ENCODE data around the gene NLRP14.

Gene NLRP14

GRCh38 chr11:7020183-7020917 is at the start of gene NLRP14, which contains the start of gene ZNF214:
NLRP14 (plus strand) TSS chr11:7020479; CDS start chr11:7038587, 18,108 bp downstream.
ZNF214 (minus strand) TSS chr11:7020346; CDS start chr11:7002835, 17,511 bp downstream.
- Histone ChIP-seq H3K9me3 (ENCODE audit: control insufficient read depth in 5 of 5, low read length in 5 of 5) (no peaks in the 10 kb centered on the region), H3K36me3 (ENCODE audit: control insufficient read depth in 5 of 5, insufficient read depth in 5 of 5, low read length in 5 of 5) (no peaks in the 10 kb centered on the region), H3K27ac (ENCODE audit: low read depth, low read length) (peak within 1 kb of the TSS; percentile 42), H3K27me3 (ENCODE audit: control insufficient read depth in 5 of 5, insufficient read depth in 4 of 5, low read length in 5 of 5) (no peaks in the 10 kb centered on the region), H3K9ac (ENCODE audit: low read length in 5 of 5) (peak within 1 kb of the TSS in 3 of 5 donors; percentile 48 to 73 (median 71)), H3K4me1 (ENCODE audit: control insufficient read depth in 5 of 5, insufficient read depth in 5 of 5, low read length in 5 of 5) (peaks cover 0 to 19% (median 15%) of the 10 kb centered on the region in 5 donors), H3K4me3 (ENCODE audit: low read depth in 1 of 5, low read length in 5 of 5) (peak within 1 kb of the TSS; percentile 70 to 94 (median 85))

- Histone ChIP-seq H3K27me3 (ENCODE audit: control insufficient read depth in 5 of 5, insufficient read depth in 4 of 5, low read length in 5 of 5) (no peaks in the 10 kb centered on the region), H3K27ac (ENCODE audit: low read depth, low read length) (no peak overlapping the region), H3K9me3 (ENCODE audit: control insufficient read depth in 5 of 5, low read length in 5 of 5) (no peaks in the 10 kb centered on the region), H3K9ac (ENCODE audit: low read length in 5 of 5) (no peak overlapping the region), H3K36me3 (ENCODE audit: control insufficient read depth in 5 of 5, insufficient read depth in 5 of 5, low read length in 5 of 5) (no peaks in the 10 kb centered on the region), H3K4me1 (ENCODE audit: control insufficient read depth in 5 of 5, insufficient read depth in 5 of 5, low read length in 5 of 5) (no peaks in the 10 kb centered on the region), H3K4me3 (ENCODE audit: low read depth in 1 of 5, low read length in 5 of 5) (no peak overlapping the region)
Observed at GRCh38 chr11:6979365-6979764, 40.9 kb upstream of the NLRP14 start.

- Histone ChIP-seq H3K36me3 (ENCODE audit: control insufficient read depth in 5 of 5, insufficient read depth in 5 of 5, low read length in 5 of 5) (no peaks in the 10 kb centered on the region), H3K27me3 (ENCODE audit: control insufficient read depth in 5 of 5, insufficient read depth in 4 of 5, low read length in 5 of 5) (no peaks in the 10 kb centered on the region), H3K4me1 (ENCODE audit: control insufficient read depth in 5 of 5, insufficient read depth in 5 of 5, low read length in 5 of 5) (no peaks in the 10 kb centered on the region), H3K27ac (ENCODE audit: low read depth, low read length) (no peak overlapping the region), H3K9ac (ENCODE audit: low read length in 5 of 5) (no peak overlapping the region), H3K9me3 (ENCODE audit: control insufficient read depth in 5 of 5, low read length in 5 of 5) (no peaks in the 10 kb centered on the region), H3K4me3 (ENCODE audit: low read depth in 1 of 5, low read length in 5 of 5) (no peak overlapping the region)
Observed at GRCh38 chr11:6986487-6986886, 33.8 kb upstream of the NLRP14 start.

GRCh38 chr11:6988506-6988905 is 31.8 kb upstream of the NLRP14 start:
- Histone ChIP-seq H3K36me3 (ENCODE audit: control insufficient read depth in 5 of 5, insufficient read depth in 5 of 5, low read length in 5 of 5) (no peaks in the 10 kb centered on the region), H3K9me3 (ENCODE audit: control insufficient read depth in 5 of 5, low read length in 5 of 5) (no peaks in the 10 kb centered on the region)

GRCh38 chr11:6991227-6991626 is 29.1 kb upstream of the NLRP14 start:
- Histone ChIP-seq H3K36me3 (ENCODE audit: control insufficient read depth in 5 of 5, insufficient read depth in 5 of 5, low read length in 5 of 5) (no peaks in the 10 kb centered on the region), H3K4me3 (ENCODE audit: low read depth in 1 of 5, low read length in 5 of 5) (no peak overlapping the region), H3K9me3 (ENCODE audit: control insufficient read depth in 5 of 5, low read length in 5 of 5) (no peaks in the 10 kb centered on the region), H3K4me1 (ENCODE audit: control insufficient read depth in 5 of 5, insufficient read depth in 5 of 5, low read length in 5 of 5) (no peaks in the 10 kb centered on the region), H3K27ac (ENCODE audit: low read depth, low read length) (no peak overlapping the region), H3K9ac (ENCODE audit: low read length in 5 of 5) (no peak overlapping the region), H3K27me3 (ENCODE audit: control insufficient read depth in 5 of 5, insufficient read depth in 4 of 5, low read length in 5 of 5) (no peaks in the 10 kb centered on the region)

More at GRCh38 chr11:6988506-6988905, 31.8 kb upstream of the NLRP14 start:
- no peaks in the 10 kb centered on the region for H3K4me1 ChIP-seq (ENCODE audit: control insufficient read depth in 5 of 5, insufficient read depth in 5 of 5, low read length in 5 of 5)
- H3K27me3 ChIP-seq (ENCODE audit: control insufficient read depth in 5 of 5, insufficient read depth in 4 of 5, low read length in 5 of 5): no peaks in the 10 kb centered on the region
- no peak overlapping the region for H3K9ac ChIP-seq (ENCODE audit: low read length in 5 of 5)
- H3K4me3 ChIP-seq (ENCODE audit: low read depth in 1 of 5, low read length in 5 of 5): no peak overlapping the region
- no peak overlapping the region for H3K27ac ChIP-seq (ENCODE audit: low read depth, low read length)

- Histone ChIP-seq H3K27ac (ENCODE audit: low read depth, low read length) (no peak overlapping the region), H3K4me1 (ENCODE audit: control insufficient read depth in 5 of 5, insufficient read depth in 5 of 5, low read length in 5 of 5) (no peaks in the 10 kb centered on the region), H3K27me3 (ENCODE audit: control insufficient read depth in 5 of 5, insufficient read depth in 4 of 5, low read length in 5 of 5) (no peaks in the 10 kb centered on the region), H3K4me3 (ENCODE audit: low read depth in 1 of 5, low read length in 5 of 5) (no peak overlapping the region), H3K9me3 (ENCODE audit: control insufficient read depth in 5 of 5, low read length in 5 of 5) (no peaks in the 10 kb centered on the region), H3K36me3 (ENCODE audit: control insufficient read depth in 5 of 5, insufficient read depth in 5 of 5, low read length in 5 of 5) (no peaks in the 10 kb centered on the region), H3K9ac (ENCODE audit: low read length in 5 of 5) (no peak overlapping the region)
Observed at GRCh38 chr11:6992026-6992425, 28.3 kb upstream of the NLRP14 start.

- Histone ChIP-seq H3K27me3 (ENCODE audit: control insufficient read depth in 5 of 5, insufficient read depth in 4 of 5, low read length in 5 of 5) (no peaks in the 10 kb centered on the region), H3K27ac (ENCODE audit: low read depth, low read length) (no peak overlapping the region), H3K4me3 (ENCODE audit: low read depth in 1 of 5, low read length in 5 of 5) (no peak overlapping the region), H3K36me3 (ENCODE audit: control insufficient read depth in 5 of 5, insufficient read depth in 5 of 5, low read length in 5 of 5) (no peaks in the 10 kb centered on the region), H3K9ac (ENCODE audit: low read length in 5 of 5) (no peak overlapping the region), H3K9me3 (ENCODE audit: control insufficient read depth in 5 of 5, low read length in 5 of 5) (no peaks in the 10 kb centered on the region), H3K4me1 (ENCODE audit: control insufficient read depth in 5 of 5, insufficient read depth in 5 of 5, low read length in 5 of 5) (no peaks in the 10 kb centered on the region)
Observed at GRCh38 chr11:6992457-6993417, 27.5 kb upstream of the NLRP14 start.

GRCh38 chr11:6995703-6996102 is 24.6 kb upstream of the NLRP14 start:
- Histone ChIP-seq H3K36me3 (ENCODE audit: control insufficient read depth in 5 of 5, insufficient read depth in 5 of 5, low read length in 5 of 5) (peaks cover 2 to 11% (median 6%) of the 10 kb centered on the region in 5 donors), H3K27me3 (ENCODE audit: control insufficient read depth in 5 of 5, insufficient read depth in 4 of 5, low read length in 5 of 5) (no peaks in the 10 kb centered on the region), H3K4me3 (ENCODE audit: low read depth in 1 of 5, low read length in 5 of 5) (no peak overlapping the region), H3K9me3 (ENCODE audit: control insufficient read depth in 5 of 5, low read length in 5 of 5) (no peaks in the 10 kb centered on the region), H3K9ac (ENCODE audit: low read length in 5 of 5) (no peak overlapping the region), H3K4me1 (ENCODE audit: control insufficient read depth in 5 of 5, insufficient read depth in 5 of 5, low read length in 5 of 5) (no peaks in the 10 kb centered on the region), H3K27ac (ENCODE audit: low read depth, low read length) (no peak overlapping the region)

GRCh38 chr11:7004482-7004881 is 15.8 kb upstream of the NLRP14 start:
- Histone ChIP-seq H3K27me3 (ENCODE audit: control insufficient read depth in 5 of 5, insufficient read depth in 4 of 5, low read length in 5 of 5) (no peaks in the 10 kb centered on the region), H3K4me3 (ENCODE audit: low read depth in 1 of 5, low read length in 5 of 5) (no peak overlapping the region), H3K9me3 (ENCODE audit: control insufficient read depth in 5 of 5, low read length in 5 of 5) (no peaks in the 10 kb centered on the region), H3K36me3 (ENCODE audit: control insufficient read depth in 5 of 5, insufficient read depth in 5 of 5, low read length in 5 of 5) (peaks cover 5 to 16% (median 11%) of the 10 kb centered on the region in 5 donors), H3K4me1 (ENCODE audit: control insufficient read depth in 5 of 5, insufficient read depth in 5 of 5, low read length in 5 of 5) (no peaks in the 10 kb centered on the region), H3K27ac (ENCODE audit: low read depth, low read length) (no peak overlapping the region), H3K9ac (ENCODE audit: low read length in 5 of 5) (no peak overlapping the region)

- Histone ChIP-seq H3K36me3 (ENCODE audit: control insufficient read depth in 5 of 5, insufficient read depth in 5 of 5, low read length in 5 of 5) (no peaks in the 10 kb centered on the region), H3K27me3 (ENCODE audit: control insufficient read depth in 5 of 5, insufficient read depth in 4 of 5, low read length in 5 of 5) (no peaks in the 10 kb centered on the region), H3K27ac (ENCODE audit: low read depth, low read length) (no peak overlapping the region), H3K4me1 (ENCODE audit: control insufficient read depth in 5 of 5, insufficient read depth in 5 of 5, low read length in 5 of 5) (no peaks in the 10 kb centered on the region), H3K4me3 (ENCODE audit: low read depth in 1 of 5, low read length in 5 of 5) (no peak overlapping the region), H3K9me3 (ENCODE audit: control insufficient read depth in 5 of 5, low read length in 5 of 5) (no peaks in the 10 kb centered on the region), H3K9ac (ENCODE audit: low read length in 5 of 5) (no peak overlapping the region)
Observed at GRCh38 chr11:7014118-7014517, 6.2 kb upstream of the NLRP14 start.

Measured in subcutaneous abdominal adipose tissue (tissue), 5 donors.